ENCODE measurements around the gene PIGBOS1. TPM values are rescaled to one million over a fixed set of nuclear protein-coding genes. Genes with fewer than 3 reads are reported as not detected.
A peak's percentile ranks its signal among the peaks of the same experiment; 100 is the strongest.

The PIGBOS1 gene
- total and polyA plus RNA-seq, 9 of the 15 experiments (the other 6 are each of a cell fraction or from before 2014, with no cell fraction given) = 25.2 to 76.2 (median 46.0) TPM

- TF ChIP-seq, protein P1, sequence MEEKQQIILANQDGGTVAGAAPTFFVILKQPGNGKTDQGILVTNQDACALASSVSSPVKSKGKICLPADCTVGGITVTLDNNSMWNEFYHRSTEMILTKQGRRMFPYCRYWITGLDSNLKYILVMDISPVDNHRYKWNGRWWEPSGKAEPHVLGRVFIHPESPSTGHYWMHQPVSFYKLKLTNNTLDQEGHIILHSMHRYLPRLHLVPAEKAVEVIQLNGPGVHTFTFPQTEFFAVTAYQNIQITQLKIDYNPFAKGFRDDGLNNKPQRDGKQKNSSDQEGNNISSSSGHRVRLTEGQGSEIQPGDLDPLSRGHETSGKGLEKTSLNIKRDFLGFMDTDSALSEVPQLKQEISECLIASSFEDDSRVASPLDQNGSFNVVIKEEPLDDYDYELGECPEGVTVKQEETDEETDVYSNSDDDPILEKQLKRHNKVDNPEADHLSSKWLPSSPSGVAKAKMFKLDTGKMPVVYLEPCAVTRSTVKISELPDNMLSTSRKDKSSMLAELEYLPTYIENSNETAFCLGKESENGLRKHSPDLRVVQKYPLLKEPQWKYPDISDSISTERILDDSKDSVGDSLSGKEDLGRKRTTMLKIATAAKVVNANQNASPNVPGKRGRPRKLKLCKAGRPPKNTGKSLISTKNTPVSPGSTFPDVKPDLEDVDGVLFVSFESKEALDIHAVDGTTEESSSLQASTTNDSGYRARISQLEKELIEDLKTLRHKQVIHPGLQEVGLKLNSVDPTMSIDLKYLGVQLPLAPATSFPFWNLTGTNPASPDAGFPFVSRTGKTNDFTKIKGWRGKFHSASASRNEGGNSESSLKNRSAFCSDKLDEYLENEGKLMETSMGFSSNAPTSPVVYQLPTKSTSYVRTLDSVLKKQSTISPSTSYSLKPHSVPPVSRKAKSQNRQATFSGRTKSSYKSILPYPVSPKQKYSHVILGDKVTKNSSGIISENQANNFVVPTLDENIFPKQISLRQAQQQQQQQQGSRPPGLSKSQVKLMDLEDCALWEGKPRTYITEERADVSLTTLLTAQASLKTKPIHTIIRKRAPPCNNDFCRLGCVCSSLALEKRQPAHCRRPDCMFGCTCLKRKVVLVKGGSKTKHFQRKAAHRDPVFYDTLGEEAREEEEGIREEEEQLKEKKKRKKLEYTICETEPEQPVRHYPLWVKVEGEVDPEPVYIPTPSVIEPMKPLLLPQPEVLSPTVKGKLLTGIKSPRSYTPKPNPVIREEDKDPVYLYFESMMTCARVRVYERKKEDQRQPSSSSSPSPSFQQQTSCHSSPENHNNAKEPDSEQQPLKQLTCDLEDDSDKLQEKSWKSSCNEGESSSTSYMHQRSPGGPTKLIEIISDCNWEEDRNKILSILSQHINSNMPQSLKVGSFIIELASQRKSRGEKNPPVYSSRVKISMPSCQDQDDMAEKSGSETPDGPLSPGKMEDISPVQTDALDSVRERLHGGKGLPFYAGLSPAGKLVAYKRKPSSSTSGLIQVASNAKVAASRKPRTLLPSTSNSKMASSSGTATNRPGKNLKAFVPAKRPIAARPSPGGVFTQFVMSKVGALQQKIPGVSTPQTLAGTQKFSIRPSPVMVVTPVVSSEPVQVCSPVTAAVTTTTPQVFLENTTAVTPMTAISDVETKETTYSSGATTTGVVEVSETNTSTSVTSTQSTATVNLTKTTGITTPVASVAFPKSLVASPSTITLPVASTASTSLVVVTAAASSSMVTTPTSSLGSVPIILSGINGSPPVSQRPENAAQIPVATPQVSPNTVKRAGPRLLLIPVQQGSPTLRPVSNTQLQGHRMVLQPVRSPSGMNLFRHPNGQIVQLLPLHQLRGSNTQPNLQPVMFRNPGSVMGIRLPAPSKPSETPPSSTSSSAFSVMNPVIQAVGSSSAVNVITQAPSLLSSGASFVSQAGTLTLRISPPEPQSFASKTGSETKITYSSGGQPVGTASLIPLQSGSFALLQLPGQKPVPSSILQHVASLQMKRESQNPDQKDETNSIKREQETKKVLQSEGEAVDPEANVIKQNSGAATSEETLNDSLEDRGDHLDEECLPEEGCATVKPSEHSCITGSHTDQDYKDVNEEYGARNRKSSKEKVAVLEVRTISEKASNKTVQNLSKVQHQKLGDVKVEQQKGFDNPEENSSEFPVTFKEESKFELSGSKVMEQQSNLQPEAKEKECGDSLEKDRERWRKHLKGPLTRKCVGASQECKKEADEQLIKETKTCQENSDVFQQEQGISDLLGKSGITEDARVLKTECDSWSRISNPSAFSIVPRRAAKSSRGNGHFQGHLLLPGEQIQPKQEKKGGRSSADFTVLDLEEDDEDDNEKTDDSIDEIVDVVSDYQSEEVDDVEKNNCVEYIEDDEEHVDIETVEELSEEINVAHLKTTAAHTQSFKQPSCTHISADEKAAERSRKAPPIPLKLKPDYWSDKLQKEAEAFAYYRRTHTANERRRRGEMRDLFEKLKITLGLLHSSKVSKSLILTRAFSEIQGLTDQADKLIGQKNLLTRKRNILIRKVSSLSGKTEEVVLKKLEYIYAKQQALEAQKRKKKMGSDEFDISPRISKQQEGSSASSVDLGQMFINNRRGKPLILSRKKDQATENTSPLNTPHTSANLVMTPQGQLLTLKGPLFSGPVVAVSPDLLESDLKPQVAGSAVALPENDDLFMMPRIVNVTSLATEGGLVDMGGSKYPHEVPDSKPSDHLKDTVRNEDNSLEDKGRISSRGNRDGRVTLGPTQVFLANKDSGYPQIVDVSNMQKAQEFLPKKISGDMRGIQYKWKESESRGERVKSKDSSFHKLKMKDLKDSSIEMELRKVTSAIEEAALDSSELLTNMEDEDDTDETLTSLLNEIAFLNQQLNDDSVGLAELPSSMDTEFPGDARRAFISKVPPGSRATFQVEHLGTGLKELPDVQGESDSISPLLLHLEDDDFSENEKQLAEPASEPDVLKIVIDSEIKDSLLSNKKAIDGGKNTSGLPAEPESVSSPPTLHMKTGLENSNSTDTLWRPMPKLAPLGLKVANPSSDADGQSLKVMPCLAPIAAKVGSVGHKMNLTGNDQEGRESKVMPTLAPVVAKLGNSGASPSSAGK (IDR thresholded peaks at IDR 0.05) = no peak
- TF ChIP-seq CBFA2T2 (conservative IDR thresholded peaks at IDR 0.05) (no peak), MCM2 (IDR thresholded peaks at IDR 0.05; ENCODE audit: low read depth) (no peak), ZNF197 (CRISPR knock-in tag; IDR thresholded peaks at IDR 0.05; ENCODE audit: low read depth) (peak; percentile 70; the same call in 1 of the 2 replicates), ZNF41 (CRISPR knock-in tag; conservative IDR thresholded peaks at IDR 0.05) (no peak), RBFOX2 (IDR thresholded peaks at IDR 0.05; ENCODE audit: low read depth, low read length) (no peak), ETS2 (tag; IDR thresholded peaks at IDR 0.05; ENCODE audit: borderline replicate concordance, poor library complexity, severe bottlenecking) (no peak), ZNF24 (IDR thresholded peaks at IDR 0.05) (0 out of 2 replicates have a peak, but pooled peaks have one; percentile 60), ZNF175 (CRISPR knock-in tag; IDR thresholded peaks at IDR 0.05; ENCODE audit: low read depth) (no peak), ZNF184 (CRISPR knock-in tag; IDR thresholded peaks at IDR 0.05) (no peak), SUPT5H (IDR thresholded peaks at IDR 0.05) (no peak), ZNF589 (CRISPR knock-in tag; IDR thresholded peaks at IDR 0.05; ENCODE audit: low read depth) (no peak), HDAC6 (IDR thresholded peaks at IDR 0.05; ENCODE audit: low read depth, low read length) (no peak)
- TF ChIP-seq, protein P2, sequence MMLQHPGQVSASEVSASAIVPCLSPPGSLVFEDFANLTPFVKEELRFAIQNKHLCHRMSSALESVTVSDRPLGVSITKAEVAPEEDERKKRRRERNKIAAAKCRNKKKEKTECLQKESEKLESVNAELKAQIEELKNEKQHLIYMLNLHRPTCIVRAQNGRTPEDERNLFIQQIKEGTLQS (IDR thresholded peaks at IDR 0.05) = no peak
- TF ChIP-seq, protein P2 (CRISPR knock-in tag; conservative IDR thresholded peaks at IDR 0.05) = no peak
- TF ChIP-seq, protein P3, sequence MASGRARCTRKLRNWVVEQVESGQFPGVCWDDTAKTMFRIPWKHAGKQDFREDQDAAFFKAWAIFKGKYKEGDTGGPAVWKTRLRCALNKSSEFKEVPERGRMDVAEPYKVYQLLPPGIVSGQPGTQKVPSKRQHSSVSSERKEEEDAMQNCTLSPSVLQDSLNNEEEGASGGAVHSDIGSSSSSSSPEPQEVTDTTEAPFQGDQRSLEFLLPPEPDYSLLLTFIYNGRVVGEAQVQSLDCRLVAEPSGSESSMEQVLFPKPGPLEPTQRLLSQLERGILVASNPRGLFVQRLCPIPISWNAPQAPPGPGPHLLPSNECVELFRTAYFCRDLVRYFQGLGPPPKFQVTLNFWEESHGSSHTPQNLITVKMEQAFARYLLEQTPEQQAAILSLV (tag; IDR thresholded peaks at IDR 0.05) = no peak
Observed at GRCh38 chr15:55279100-55279745, 39.7 kb downstream of the PIGBOS1 start (continued).
